ENCODE data around the gene MZB1.

Gene MZB1

DNA sequence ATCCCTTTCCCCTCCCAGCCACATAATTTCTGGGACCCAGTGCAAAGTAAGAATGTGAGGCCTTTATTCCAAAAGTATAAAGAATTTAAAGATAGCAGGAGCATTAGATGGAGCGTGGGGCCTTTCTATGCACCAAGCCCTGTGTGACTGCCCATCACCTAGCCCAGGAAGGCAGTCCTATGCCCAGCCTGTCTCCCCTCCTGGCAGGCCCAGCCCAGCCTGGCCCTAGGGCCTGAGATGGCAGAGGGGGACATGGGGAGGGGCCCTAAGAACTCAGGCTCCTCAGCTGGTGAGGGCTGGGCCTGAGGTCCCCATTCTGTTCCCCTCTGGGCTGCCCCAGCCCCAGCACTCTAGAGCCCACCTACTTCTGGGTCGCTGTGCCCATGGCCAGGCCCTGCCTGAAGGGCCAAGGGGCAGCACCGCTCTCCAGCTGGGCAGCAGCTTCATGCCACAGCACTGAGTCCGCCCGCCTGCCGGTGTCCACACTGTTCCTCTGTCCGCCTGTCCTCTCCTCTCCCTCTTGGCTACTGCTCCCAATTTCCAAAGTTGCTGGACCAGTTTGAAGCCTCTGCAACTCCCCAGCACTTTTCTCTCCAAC, 5.6 kb downstream of the MZB1 start:
- Histone ChIP-seq H3K36me3 (ENCODE audit: low read depth) (no peaks in the 10 kb centered on the region), H3K4me1 (ENCODE audit: insufficient read depth, poor library complexity, severe bottlenecking) (peaks cover 14% of the 10 kb centered on the region), H3K27ac (ENCODE audit: poor library complexity, severe bottlenecking) (no peak overlapping the region), H3K27me3 (ENCODE audit: insufficient read depth, poor library complexity, severe bottlenecking) (no peaks in the 10 kb centered on the region), H3K9me3 (ENCODE audit: severe bottlenecking) (no peaks in the 10 kb centered on the region), H3K4me3 (ENCODE audit: severe bottlenecking) (no peak overlapping the region)
- no peak for DNase-seq (ENCODE audit: low spot score)
- ATAC-seq (ENCODE audit: low read depth) = no peak
- TF ChIP-seq, protein P1, sequence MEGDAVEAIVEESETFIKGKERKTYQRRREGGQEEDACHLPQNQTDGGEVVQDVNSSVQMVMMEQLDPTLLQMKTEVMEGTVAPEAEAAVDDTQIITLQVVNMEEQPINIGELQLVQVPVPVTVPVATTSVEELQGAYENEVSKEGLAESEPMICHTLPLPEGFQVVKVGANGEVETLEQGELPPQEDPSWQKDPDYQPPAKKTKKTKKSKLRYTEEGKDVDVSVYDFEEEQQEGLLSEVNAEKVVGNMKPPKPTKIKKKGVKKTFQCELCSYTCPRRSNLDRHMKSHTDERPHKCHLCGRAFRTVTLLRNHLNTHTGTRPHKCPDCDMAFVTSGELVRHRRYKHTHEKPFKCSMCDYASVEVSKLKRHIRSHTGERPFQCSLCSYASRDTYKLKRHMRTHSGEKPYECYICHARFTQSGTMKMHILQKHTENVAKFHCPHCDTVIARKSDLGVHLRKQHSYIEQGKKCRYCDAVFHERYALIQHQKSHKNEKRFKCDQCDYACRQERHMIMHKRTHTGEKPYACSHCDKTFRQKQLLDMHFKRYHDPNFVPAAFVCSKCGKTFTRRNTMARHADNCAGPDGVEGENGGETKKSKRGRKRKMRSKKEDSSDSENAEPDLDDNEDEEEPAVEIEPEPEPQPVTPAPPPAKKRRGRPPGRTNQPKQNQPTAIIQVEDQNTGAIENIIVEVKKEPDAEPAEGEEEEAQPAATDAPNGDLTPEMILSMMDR (IDR thresholded peaks at IDR 0.05; ENCODE audit: poor library complexity, severe bottlenecking) = no peak

DNA sequence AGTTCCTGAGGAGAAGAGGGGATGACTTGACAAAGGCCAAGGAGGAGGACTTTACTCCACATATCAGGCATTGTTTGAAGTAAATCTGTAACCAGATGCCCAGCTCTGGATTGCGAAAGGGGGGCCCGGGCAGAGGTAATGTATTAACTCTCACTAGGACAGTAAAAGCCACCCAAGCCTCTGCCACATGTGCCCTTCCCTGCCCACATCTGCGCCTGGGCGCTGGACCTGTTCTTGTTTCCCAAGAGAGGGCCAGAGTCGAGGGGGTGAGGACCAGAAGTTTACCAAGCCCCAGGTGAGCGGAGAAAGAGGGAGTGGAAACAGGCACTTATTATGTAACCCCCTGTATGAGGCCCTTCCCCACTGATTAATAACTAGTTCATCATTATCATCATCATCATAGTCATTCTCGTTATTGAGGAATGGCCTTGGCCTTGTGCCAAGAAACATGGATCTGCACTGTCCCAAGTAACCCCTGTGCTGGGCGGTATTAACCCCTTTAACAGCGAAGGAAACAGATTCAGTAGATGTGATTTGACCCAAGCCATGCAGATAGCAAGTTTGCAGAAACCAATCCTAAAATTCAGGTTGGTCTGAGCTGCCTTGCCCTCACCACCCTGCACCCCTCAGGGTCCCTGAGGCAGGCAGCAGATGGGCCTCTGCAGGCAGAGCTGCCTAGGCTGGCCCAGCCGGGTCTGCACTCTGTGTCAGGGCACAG, 6.3 kb downstream of the MZB1 start, which contains the start of gene SLC23A1:
Gene SLC23A1 (minus strand): TSS at position 23 of the 718 bp plus-strand sequence. CDS start 44 bp downstream, outside the sequence.
- TF ChIP-seq, protein P1 (IDR thresholded peaks at IDR 0.05; ENCODE audit: poor library complexity, severe bottlenecking) = no peak
- no peak within 1 kb of the TSS for H3K4me3 ChIP-seq (ENCODE audit: severe bottlenecking)
- H3K4me1 ChIP-seq (ENCODE audit: insufficient read depth, poor library complexity, severe bottlenecking) = peaks cover 14% of the 10 kb centered on the region
- H3K36me3 ChIP-seq (ENCODE audit: low read depth) = no peaks in the 10 kb centered on the region
- no peaks in the 10 kb centered on the region for H3K9me3 ChIP-seq (ENCODE audit: severe bottlenecking)
- ATAC-seq (ENCODE audit: low read depth) = peak; percentile 16; the same call in 2 of the 3 replicates
- no peak within 1 kb of the TSS for H3K27ac ChIP-seq (ENCODE audit: poor library complexity, severe bottlenecking)
- no peaks in the 10 kb centered on the region for H3K27me3 ChIP-seq (ENCODE audit: insufficient read depth, poor library complexity, severe bottlenecking)
- DNase-seq (ENCODE audit: low spot score) = no peak

DNA sequence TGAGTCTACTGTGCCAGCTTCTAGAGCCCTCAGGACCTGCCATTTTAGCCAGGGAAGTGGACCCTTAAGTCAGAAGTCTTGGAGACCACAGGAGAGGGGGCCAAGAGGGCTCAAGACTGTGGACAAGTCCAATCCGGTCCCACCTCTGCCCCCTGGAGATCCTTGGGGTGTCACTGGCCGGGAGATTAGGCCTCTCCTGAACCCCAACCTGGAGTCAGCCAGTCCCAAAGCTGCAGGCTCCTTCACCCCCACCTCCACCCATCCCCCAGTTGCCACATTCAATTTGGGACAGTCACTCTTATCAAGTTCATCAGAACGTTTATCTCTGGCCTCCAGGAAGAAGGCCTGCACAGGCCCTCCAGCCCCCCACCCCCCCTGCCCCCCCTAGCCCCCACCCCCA, 6.9 kb downstream of the MZB1 start:
- H3K4me3 ChIP-seq (ENCODE audit: severe bottlenecking) = no peak overlapping the region
- H3K27me3 ChIP-seq (ENCODE audit: insufficient read depth, poor library complexity, severe bottlenecking) = no peaks in the 10 kb centered on the region
- H3K36me3 ChIP-seq (ENCODE audit: low read depth) = no peaks in the 10 kb centered on the region
- H3K27ac ChIP-seq (ENCODE audit: poor library complexity, severe bottlenecking) = no peak overlapping the region
- no peak for ATAC-seq (ENCODE audit: low read depth)
- TF ChIP-seq, protein P1 (IDR thresholded peaks at IDR 0.05; ENCODE audit: poor library complexity, severe bottlenecking) = no peak
- H3K4me1 ChIP-seq (ENCODE audit: insufficient read depth, poor library complexity, severe bottlenecking) = peaks cover 14% of the 10 kb centered on the region
- DNase-seq (ENCODE audit: low spot score) = no peak
- no peaks in the 10 kb centered on the region for H3K9me3 ChIP-seq (ENCODE audit: severe bottlenecking)

DNA sequence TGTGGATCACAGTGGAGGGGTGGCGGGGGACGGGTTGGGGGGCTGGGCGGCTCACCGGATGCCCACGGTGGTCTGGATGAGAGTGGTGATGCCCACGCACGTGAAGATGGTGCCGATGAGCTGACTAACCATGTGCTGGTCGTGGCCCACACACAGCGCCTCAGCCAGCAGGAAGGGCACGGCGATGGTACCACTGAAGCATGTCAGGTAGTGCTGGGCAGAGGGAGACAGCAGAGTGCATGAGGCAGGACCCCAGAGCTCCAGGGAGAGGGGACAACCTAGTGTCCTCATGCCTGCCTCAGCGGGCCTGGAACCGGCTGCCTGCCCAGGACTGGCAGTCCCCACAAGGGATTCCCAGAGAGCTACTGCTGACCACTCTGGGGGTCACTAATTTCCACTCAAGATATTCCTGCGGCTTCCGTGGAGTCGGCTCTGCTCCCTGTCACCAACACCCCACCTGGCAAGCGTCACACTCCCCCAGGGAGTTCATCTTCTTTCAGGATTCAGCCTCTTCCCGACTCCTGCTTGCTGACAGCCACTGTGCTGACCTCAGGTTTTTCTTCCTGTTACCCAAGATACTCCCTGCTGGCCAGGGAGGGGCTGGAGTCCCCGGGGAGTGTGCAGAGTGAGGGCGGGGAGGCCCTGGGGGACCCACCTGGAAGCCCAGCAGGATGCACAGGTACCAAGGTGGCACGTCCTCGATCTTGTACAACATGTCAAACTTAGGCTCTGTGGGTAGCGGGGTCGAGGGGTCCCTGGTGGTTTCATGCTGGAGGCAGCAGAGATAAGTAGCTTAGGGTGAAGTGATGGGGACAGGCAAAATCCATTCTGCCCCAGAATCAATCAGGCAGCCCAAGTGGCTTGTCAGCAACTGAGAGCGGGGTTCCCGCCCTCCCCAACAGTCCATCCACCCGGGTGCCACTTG, 7.6 kb downstream of the MZB1 start:
- ATAC-seq (ENCODE audit: low read depth) = no peak
- TF ChIP-seq, protein P1 (IDR thresholded peaks at IDR 0.05; ENCODE audit: poor library complexity, severe bottlenecking) = no peak
- peak; percentile 63 for DNase-seq (ENCODE audit: low spot score)
- H3K9me3 ChIP-seq (ENCODE audit: severe bottlenecking) = no peaks in the 10 kb centered on the region
- H3K4me3 ChIP-seq (ENCODE audit: severe bottlenecking) = no peak overlapping the region
- no peaks in the 10 kb centered on the region for H3K27me3 ChIP-seq (ENCODE audit: insufficient read depth, poor library complexity, severe bottlenecking)
- peaks cover 14% of the 10 kb centered on the region for H3K4me1 ChIP-seq (ENCODE audit: insufficient read depth, poor library complexity, severe bottlenecking)
- H3K27ac ChIP-seq (ENCODE audit: poor library complexity, severe bottlenecking) = no peak overlapping the region
- H3K36me3 ChIP-seq (ENCODE audit: low read depth) = no peaks in the 10 kb centered on the region
